Measurements from ENCODE around the gene LRMDA.

LRMDA gene

GRCh38 chr10:75548356-75548755 lies 116.9 kb downstream of the LRMDA start:
- no peak overlapping the region for H3K27ac ChIP-seq
- no peak for TF ChIP-seq CTCF (conservative IDR thresholded peaks at IDR 0.05)

- H3K27ac ChIP-seq = no peak overlapping the region
- TF ChIP-seq CTCF (conservative IDR thresholded peaks at IDR 0.05) = no peak
These were observed 118.8 kb downstream of the LRMDA start for GRCh38 chr10:75550191-75550590.

GRCh38 chr10:75552171-75552570 lies 120.7 kb downstream of the LRMDA start:
- H3K27ac ChIP-seq = no peak overlapping the region
- no peak for TF ChIP-seq CTCF (conservative IDR thresholded peaks at IDR 0.05)

GRCh38 chr10:75553550-75553949 lies 122.1 kb downstream of the LRMDA start:
- TF ChIP-seq CTCF (conservative IDR thresholded peaks at IDR 0.05) = no peak

DNA sequence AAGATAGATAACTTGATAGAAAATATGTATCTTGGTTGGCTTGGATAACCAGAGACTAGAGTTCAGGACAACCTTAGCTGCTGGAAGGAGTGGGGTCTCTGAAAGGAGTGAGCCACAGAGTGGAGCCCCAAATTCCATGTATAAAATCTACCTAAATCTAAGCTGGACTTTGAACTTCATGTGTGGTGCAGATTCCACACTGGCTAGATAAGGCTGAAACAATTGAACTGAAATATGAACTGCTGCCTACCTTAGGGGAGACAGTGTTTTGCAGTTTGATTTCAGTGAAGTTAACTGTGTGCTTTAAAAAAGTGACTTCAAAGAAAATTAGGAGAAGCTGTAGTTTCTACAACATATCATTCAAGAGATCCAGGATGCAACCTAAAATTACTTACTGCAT lies 123.9 kb downstream of the LRMDA start:
- TF ChIP-seq CTCF (conservative IDR thresholded peaks at IDR 0.05) = no peak
- no peak overlapping the region for H3K27ac ChIP-seq

More at GRCh38 chr10:75553550-75553949, 122.1 kb downstream of the LRMDA start:
- no peak overlapping the region for H3K27ac ChIP-seq

DNA sequence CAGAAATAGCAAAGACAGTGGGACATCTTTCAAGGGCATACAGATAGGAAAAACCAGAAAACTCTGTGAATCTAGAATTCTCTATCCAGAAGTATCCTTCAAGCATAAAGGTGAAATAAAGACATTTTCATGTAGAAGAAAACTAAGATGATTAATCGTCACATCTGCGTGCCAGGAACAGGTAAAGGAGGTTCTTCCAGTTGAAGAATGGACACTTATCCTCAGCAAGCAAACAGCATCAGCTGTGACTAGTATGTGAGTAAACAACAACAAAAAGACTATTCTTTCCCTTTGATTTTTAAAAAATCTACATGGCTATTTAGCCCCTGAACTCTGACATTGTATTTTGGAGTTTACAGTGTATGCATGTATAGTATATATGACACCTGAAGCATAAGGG lies 124.9 kb downstream of the LRMDA start:
- no peak overlapping the region for H3K27ac ChIP-seq
- no peak for TF ChIP-seq CTCF (conservative IDR thresholded peaks at IDR 0.05)

GRCh38 chr10:75565286-75566251 lies 134.1 kb downstream of the LRMDA start:
- no peak for TF ChIP-seq CTCF (conservative IDR thresholded peaks at IDR 0.05)

More at GRCh38 chr10:75565286-75566251, 134.1 kb downstream of the LRMDA start:
- H3K27ac ChIP-seq = no peak overlapping the region; the same call in 1 of the 2 replicates

All from VCaP (cell line).